Measurements from ENCODE around the gene DPYD. TPM values are rescaled to one million over a fixed set of nuclear protein-coding genes. Genes with fewer than 3 reads are reported as not detected.

The DPYD gene
- total and polyA plus RNA-seq, 7 experiments from 2014 or later: 52.6 to 87.2 (median 57.4) TPM

GRCh38 chr1:97044159-97044760, 876.6 kb downstream of the DPYD start:
- Histone ChIP-seq H3K4me3 (ENCODE audit: low read length) (no peak overlapping the region), H3K9me3 (ENCODE audit: control insufficient read depth in 2 of 3, low read length in 3 of 3) (peaks cover 0 to 4% (median 0%) of the 10 kb centered on the region in 3 experiments), H3K27me3 (ENCODE audit: control insufficient read depth in 2 of 2, insufficient read depth in 2 of 2, low read length in 2 of 2) (no peaks in the 10 kb centered on the region), H3K36me3 (ENCODE audit: control insufficient read depth in 2 of 3, insufficient read depth in 3 of 3, low read length in 3 of 3) (no peaks in the 10 kb centered on the region), H3K4me1 (ENCODE audit: control insufficient read depth in 2 of 2, insufficient read depth in 2 of 2, low read length in 2 of 2) (no peaks in the 10 kb centered on the region), H3K27ac (ENCODE audit: low read depth, low read length) (no peak overlapping the region)
- Mint-ChIP-seq H3K4me3 (no peak overlapping the region), H3K4me1 (peaks cover 0 to 5% (median 0%) of the 10 kb centered on the region in 7 donors), H3K27me3 (peaks cover 0 to 17% (median 14%) of the 10 kb centered on the region in 5 donors), H3K9me3 (peaks cover 0 to 33% (median 13%) of the 10 kb centered on the region in 11 donors), H3K36me3 (peaks cover 0 to 5% (median 0%) of the 10 kb centered on the region in 5 donors), H3K27ac (no peak overlapping the region)
- ChIA-PET CTCF (no interaction called here), POLR2A (no interaction called here)
- intact Hi-C loops (cut with micrococcal nuclease): no loop called here
- DNase-seq (no peak), ATAC-seq (no peak)

GRCh38 chr1:97042551-97042950, 878.3 kb downstream of the DPYD start:
- H3K27me3 ChIP-seq (ENCODE audit: control insufficient read depth in 2 of 2, insufficient read depth in 2 of 2, low read length in 2 of 2): no peaks in the 10 kb centered on the region
- H3K4me1 Mint-ChIP-seq: no peaks in the 10 kb centered on the region
- no peaks in the 10 kb centered on the region for H3K4me1 ChIP-seq (ENCODE audit: control insufficient read depth in 2 of 2, insufficient read depth in 2 of 2, low read length in 2 of 2)
- H3K36me3 Mint-ChIP-seq: peaks cover 0 to 5% (median 0%) of the 10 kb centered on the region in 5 donors
- peaks cover 0 to 47% (median 17%) of the 10 kb centered on the region in 11 donors for H3K9me3 Mint-ChIP-seq
- ChIA-PET CTCF (no interaction called here), POLR2A (no interaction called here)
- H3K4me3 ChIP-seq (ENCODE audit: low read length): no peak overlapping the region
- H3K27ac Mint-ChIP-seq: no peak overlapping the region
- no peak overlapping the region for H3K4me3 Mint-ChIP-seq
- ATAC-seq: no peak
- intact Hi-C loops (cut with micrococcal nuclease): no loop called here
- peaks cover 0 to 4% (median 0%) of the 10 kb centered on the region in 3 experiments for H3K9me3 ChIP-seq (ENCODE audit: control insufficient read depth in 2 of 3, low read length in 3 of 3)
- no peak overlapping the region for H3K27ac ChIP-seq (ENCODE audit: low read depth, low read length)
- no peaks in the 10 kb centered on the region for H3K36me3 ChIP-seq (ENCODE audit: control insufficient read depth in 2 of 3, insufficient read depth in 3 of 3, low read length in 3 of 3)
- H3K27me3 Mint-ChIP-seq: peaks cover 0 to 13% (median 7%) of the 10 kb centered on the region in 5 donors
- DNase-seq: no peak

DNA sequence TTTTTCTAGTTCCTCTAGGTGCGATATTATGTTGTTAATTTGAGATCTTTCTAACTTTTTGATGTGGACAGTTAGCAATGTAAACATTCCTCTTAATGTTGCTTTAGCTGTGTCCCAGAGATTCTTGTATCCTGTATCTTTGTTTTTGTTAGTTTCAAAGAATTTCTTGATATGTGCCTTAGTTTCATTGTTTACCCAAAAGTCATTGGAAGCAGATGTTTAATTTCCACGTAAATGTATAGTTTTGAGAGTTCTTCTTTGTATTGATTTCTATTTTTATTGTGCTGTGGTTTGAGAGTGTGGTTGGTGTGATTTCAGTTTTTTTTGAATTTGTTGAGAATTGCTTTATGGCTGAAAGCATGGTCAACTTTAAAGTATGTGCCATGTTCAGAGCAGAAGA, 879.8 kb downstream of the DPYD start:
- H3K27me3 ChIP-seq (ENCODE audit: control insufficient read depth in 2 of 2, insufficient read depth in 2 of 2, low read length in 2 of 2): no peaks in the 10 kb centered on the region
- no peak overlapping the region for H3K27ac ChIP-seq (ENCODE audit: low read depth, low read length)
- ChIA-PET POLR2A (no interaction called here), CTCF (no interaction called here)
- peaks cover 0 to 9% (median 7%) of the 10 kb centered on the region in 5 donors for H3K27me3 Mint-ChIP-seq
- H3K4me3 ChIP-seq (ENCODE audit: low read length): no peak overlapping the region
- peaks cover 0 to 4% (median 0%) of the 10 kb centered on the region in 3 experiments for H3K9me3 ChIP-seq (ENCODE audit: control insufficient read depth in 2 of 3, low read length in 3 of 3)
- no peaks in the 10 kb centered on the region for H3K4me1 Mint-ChIP-seq
- peaks cover 0 to 47% (median 17%) of the 10 kb centered on the region in 11 donors for H3K9me3 Mint-ChIP-seq
- DNase-seq: no peak
- H3K36me3 Mint-ChIP-seq: peaks cover 0 to 5% (median 0%) of the 10 kb centered on the region in 5 donors
- intact Hi-C loops (cut with micrococcal nuclease): no loop called here
- H3K4me3 Mint-ChIP-seq: no peak overlapping the region
- no peaks in the 10 kb centered on the region for H3K4me1 ChIP-seq (ENCODE audit: control insufficient read depth in 2 of 2, insufficient read depth in 2 of 2, low read length in 2 of 2)
- no peaks in the 10 kb centered on the region for H3K36me3 ChIP-seq (ENCODE audit: control insufficient read depth in 2 of 3, insufficient read depth in 3 of 3, low read length in 3 of 3)
- ATAC-seq: no peak
- H3K27ac Mint-ChIP-seq: no peak overlapping the region

GRCh38 chr1:97038410-97038809, 882.4 kb downstream of the DPYD start:
- Histone ChIP-seq H3K27ac (ENCODE audit: low read depth, low read length) (no peak overlapping the region), H3K4me3 (ENCODE audit: low read length) (no peak overlapping the region), H3K36me3 (ENCODE audit: control insufficient read depth in 2 of 3, insufficient read depth in 3 of 3, low read length in 3 of 3) (no peaks in the 10 kb centered on the region), H3K27me3 (ENCODE audit: control insufficient read depth in 2 of 2, insufficient read depth in 2 of 2, low read length in 2 of 2) (no peaks in the 10 kb centered on the region), H3K4me1 (ENCODE audit: control insufficient read depth in 2 of 2, insufficient read depth in 2 of 2, low read length in 2 of 2) (no peaks in the 10 kb centered on the region), H3K9me3 (ENCODE audit: control insufficient read depth in 2 of 3, low read length in 3 of 3) (peaks cover 0 to 4% (median 0%) of the 10 kb centered on the region in 3 experiments)
- Mint-ChIP-seq H3K9me3 (peaks cover 0 to 47% (median 17%) of the 10 kb centered on the region in 11 donors), H3K36me3 (peaks cover 0 to 5% (median 0%) of the 10 kb centered on the region in 5 donors), H3K4me1 (no peaks in the 10 kb centered on the region), H3K4me3 (no peak overlapping the region), H3K27ac (no peak overlapping the region), H3K27me3 (peaks cover 0 to 5% (median 0%) of the 10 kb centered on the region in 5 donors)
- CTCF ChIA-PET: no interaction called here
- ATAC-seq: no peak
- no peak for DNase-seq
- intact Hi-C loops (cut with micrococcal nuclease): no loop called here
- POLR2A ChIA-PET: no interaction called here

DNA sequence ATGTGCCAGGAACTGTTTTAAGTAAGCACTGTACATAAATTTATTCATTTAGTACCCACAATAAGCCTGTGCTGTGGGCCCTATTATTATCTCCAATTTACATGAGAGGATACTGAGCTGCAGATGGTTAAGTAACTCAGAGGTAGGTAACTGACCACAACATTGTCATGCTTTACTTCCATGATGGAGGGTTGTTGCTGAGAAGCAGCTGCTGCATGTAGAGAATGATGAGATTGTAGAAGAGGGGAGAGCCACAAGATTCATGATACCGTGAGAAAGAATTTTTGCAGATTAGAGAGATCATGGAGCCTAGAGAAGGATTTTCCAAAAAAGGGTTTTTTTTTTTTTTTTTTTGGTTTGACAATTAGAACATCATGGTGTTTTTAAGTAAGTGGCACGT, 886.2 kb downstream of the DPYD start:
- no peak overlapping the region for H3K27ac Mint-ChIP-seq
- no peak for DNase-seq
- no peaks in the 10 kb centered on the region for H3K36me3 Mint-ChIP-seq
- ChIA-PET POLR2A (no interaction called here), CTCF (no interaction called here)
- H3K4me3 Mint-ChIP-seq: no peak overlapping the region
- H3K4me1 Mint-ChIP-seq: no peaks in the 10 kb centered on the region
- H3K9me3 ChIP-seq (ENCODE audit: control insufficient read depth in 2 of 3, low read length in 3 of 3): no peaks in the 10 kb centered on the region
- H3K27ac ChIP-seq (ENCODE audit: low read depth, low read length): no peak overlapping the region
- H3K27me3 ChIP-seq (ENCODE audit: control insufficient read depth in 2 of 2, insufficient read depth in 2 of 2, low read length in 2 of 2): no peaks in the 10 kb centered on the region
- intact Hi-C loops (cut with micrococcal nuclease): no loop called here
- no peaks in the 10 kb centered on the region for H3K36me3 ChIP-seq (ENCODE audit: control insufficient read depth in 2 of 3, insufficient read depth in 3 of 3, low read length in 3 of 3)
- H3K4me3 ChIP-seq (ENCODE audit: low read length): no peak overlapping the region
- H3K27me3 Mint-ChIP-seq: no peaks in the 10 kb centered on the region
- peaks cover 0 to 26% (median 3%) of the 10 kb centered on the region in 11 donors for H3K9me3 Mint-ChIP-seq
- ATAC-seq: no peak
- H3K4me1 ChIP-seq (ENCODE audit: control insufficient read depth in 2 of 2, insufficient read depth in 2 of 2, low read length in 2 of 2): no peaks in the 10 kb centered on the region

DNA sequence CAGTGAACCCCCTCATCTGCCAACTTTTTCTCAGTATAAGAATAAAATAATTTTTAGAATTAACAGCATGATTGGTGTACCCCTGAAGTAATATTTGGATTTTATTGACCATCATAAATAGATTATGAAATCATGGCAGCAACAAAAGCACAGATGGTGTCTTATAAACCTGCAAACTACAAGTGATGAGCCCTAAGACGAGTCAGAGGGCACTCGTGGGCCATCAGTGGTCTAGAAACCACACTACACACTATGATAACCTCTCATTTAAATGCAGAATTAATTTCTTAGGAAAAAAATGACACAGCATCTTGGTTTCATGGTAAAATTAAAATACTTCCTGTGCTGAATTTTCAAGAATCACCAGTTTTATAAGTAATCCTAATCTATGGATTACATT, 886.9 kb downstream of the DPYD start:
- Mint-ChIP-seq H3K9me3 (peaks cover 0 to 25% (median 3%) of the 10 kb centered on the region in 11 donors), H3K4me3 (no peak overlapping the region), H3K27ac (no peak overlapping the region), H3K27me3 (no peaks in the 10 kb centered on the region), H3K4me1 (no peaks in the 10 kb centered on the region), H3K36me3 (no peaks in the 10 kb centered on the region)
- Histone ChIP-seq H3K27me3 (ENCODE audit: control insufficient read depth in 2 of 2, insufficient read depth in 2 of 2, low read length in 2 of 2) (no peaks in the 10 kb centered on the region), H3K4me1 (ENCODE audit: control insufficient read depth in 2 of 2, insufficient read depth in 2 of 2, low read length in 2 of 2) (no peaks in the 10 kb centered on the region), H3K36me3 (ENCODE audit: control insufficient read depth in 2 of 3, insufficient read depth in 3 of 3, low read length in 3 of 3) (no peaks in the 10 kb centered on the region), H3K27ac (ENCODE audit: low read depth, low read length) (no peak overlapping the region), H3K9me3 (ENCODE audit: control insufficient read depth in 2 of 3, low read length in 3 of 3) (no peaks in the 10 kb centered on the region), H3K4me3 (ENCODE audit: low read length) (no peak overlapping the region)
- no peak for ATAC-seq
- POLR2A ChIA-PET: no interaction called here
- DNase-seq: no peak
- intact Hi-C loops (cut with micrococcal nuclease): no loop called here
- CTCF ChIA-PET: no interaction called here
